Activated CD8-positive, alpha-beta T cell treated with anti-CD3 and anti-CD28 coated beads for 36 hours (primary cell): ENCODE results near the gene CREBBP. TPM values are rescaled to one million over a fixed set of nuclear protein-coding genes. Genes with fewer than 3 reads are reported as not detected.

Experiments
- ATAC-seq: fragments of 200-7000 bp; cut with Tn5 transposase; one replicate; pipeline ENCODE4 v1.10.0; 2021; ENCODE audit warnings: mild to moderate bottlenecking, moderate library complexity
- CTCF ChIA-PET: fragments of 350-600 bp; sonication (Branson Sonifier 250); formaldehyde crosslinking; loops from one replicate; lab custom pipeline; 2021; ENCODE audit warnings: antibody characterized with exemption; lab: Charles Lee
- POLR2A ChIA-PET: fragments of 350-600 bp; sonication (Branson Sonifier 250); formaldehyde crosslinking; loops from one replicate; lab custom pipeline; 2021; ENCODE audit warnings: antibody characterized with exemption; lab: Charles Lee
- DNase-seq: peaks from one replicate; pipeline ENCODE4 v3.0.0-alpha.2; 2020
- H3K27ac Mint-ChIP-seq: one replicate; pipeline ENCODE4 v1.8.0; 2021; ENCODE audit warnings: mild to moderate bottlenecking, mixed read lengths
- H3K27me3 Mint-ChIP-seq: one replicate; pipeline ENCODE4 v1.8.0; 2021; ENCODE audit warnings: mixed read lengths
- H3K36me3 Mint-ChIP-seq: one replicate; pipeline ENCODE4 v1.8.0; 2021; ENCODE audit warnings: low read depth, mixed read lengths
- H3K4me1 Mint-ChIP-seq: one replicate; pipeline ENCODE4 v1.8.0; 2021; ENCODE audit warnings: low read depth, mixed read lengths
- H3K4me3 Mint-ChIP-seq: one replicate; pipeline ENCODE4 v1.8.0; 2021; ENCODE audit warnings: mild to moderate bottlenecking, moderate library complexity, mixed read lengths
- H3K9me3 Mint-ChIP-seq: one replicate; pipeline ENCODE4 v1.8.0; 2021; ENCODE audit warnings: mixed read lengths
- CTCF ChIP-seq: fragments of 200-600 bp; IDR thresholded peaks from one replicate; pipeline ENCODE4 v1.8.0; 2022; ENCODE audit warnings: antibody characterized with exemption, mild to moderate bottlenecking
- intact Hi-C: fragments of 100-400 bp; cut with micrococcal nuclease; formaldehyde crosslinking; loops from one replicate; pipeline ENCODE4 v1.10.0; 2022
- total RNA-seq, 2 experiments: library from RNA; stranded (reverse); gene quantifications; one replicate each; pipeline ENCODE4 v1.2.3, GENCODE V29; 2021

The CREBBP gene
- total RNA-seq, 2 experiments from 2014 or later = 27.9 to 33.5 TPM

- no peak overlapping the region for H3K4me3 Mint-ChIP-seq
- DNase-seq = no peak
- intact Hi-C loops = no loop called here
- no peaks in the 10 kb centered on the region for H3K27me3 Mint-ChIP-seq
- TF ChIP-seq CTCF = no peak
- no peak for ATAC-seq
- H3K4me1 Mint-ChIP-seq = peaks cover 33% of the 10 kb centered on the region
- no peaks in the 10 kb centered on the region for H3K9me3 Mint-ChIP-seq
- POLR2A ChIA-PET = no interaction called here
- H3K27ac Mint-ChIP-seq = no peak overlapping the region
- peaks cover under 1% of the 10 kb centered on the region for H3K36me3 Mint-ChIP-seq
- CTCF ChIA-PET = no interaction called here
Measured at GRCh38 chr16:3839402-3840184, 40.9 kb downstream of the CREBBP start.

GRCh38 chr16:3838600-3839401 is 41.7 kb downstream of the CREBBP start:
- peaks cover 33% of the 10 kb centered on the region for H3K4me1 Mint-ChIP-seq
- CTCF ChIA-PET = no interaction called here
- no peak overlapping the region for H3K4me3 Mint-ChIP-seq
- DNase-seq = no peak
- POLR2A ChIA-PET = no interaction called here
- intact Hi-C loops = no loop called here
- TF ChIP-seq CTCF = no peak
- H3K36me3 Mint-ChIP-seq = peaks cover 7% of the 10 kb centered on the region
- no peak overlapping the region for H3K27ac Mint-ChIP-seq
- no peak for ATAC-seq
- H3K27me3 Mint-ChIP-seq = no peaks in the 10 kb centered on the region
- peaks cover 5% of the 10 kb centered on the region for H3K9me3 Mint-ChIP-seq

GRCh38 chr16:3837851-3838586 is 42.5 kb downstream of the CREBBP start:
- Mint-ChIP-seq H3K36me3 (peaks cover 14% of the 10 kb centered on the region), H3K4me1 (peaks cover 31% of the 10 kb centered on the region), H3K27ac (no peak overlapping the region), H3K9me3 (peaks cover 10% of the 10 kb centered on the region), H3K27me3 (no peaks in the 10 kb centered on the region), H3K4me3 (no peak overlapping the region)
- DNase-seq (no peak), ATAC-seq (no peak)
- CTCF ChIA-PET = interaction anchor here (0.6 kb wide), 1 partner anchor 21 kb away, joined by 3 read pairs; no protein-coding TSS in a partner anchor
- POLR2A ChIA-PET = no interaction called here
- TF ChIP-seq CTCF = no peak
- intact Hi-C loops = no loop called here

GRCh38 chr16:3836641-3837040 is 43.9 kb downstream of the CREBBP start:
- ChIA-PET POLR2A (interaction anchor here (0.6 kb wide), 1 partner anchor 38 kb away, joined by 4 read pairs; no protein-coding TSS in a partner anchor), CTCF (interaction anchor here (1.4 kb wide), 1 partner anchor 34 kb away, joined by 3 read pairs; no protein-coding TSS in a partner anchor)
- no peaks in the 10 kb centered on the region for H3K27me3 Mint-ChIP-seq
- intact Hi-C loops = no loop called here
- DNase-seq (no peak), ATAC-seq (no peak)
- H3K4me3 Mint-ChIP-seq = no peak overlapping the region
- no peak overlapping the region for H3K27ac Mint-ChIP-seq
- H3K9me3 Mint-ChIP-seq = peaks cover 19% of the 10 kb centered on the region
- TF ChIP-seq CTCF = no peak
- H3K36me3 Mint-ChIP-seq = peaks cover 28% of the 10 kb centered on the region
- peaks cover 30% of the 10 kb centered on the region for H3K4me1 Mint-ChIP-seq
